Suppressor macrophage (primary cell): ENCODE measurements around the gene NLRC3.
A peak's percentile ranks its signal among the peaks of the same experiment; 100 is the strongest.

Experiments used
- DNase-seq, 4 experiments: peaks; one replicate each; pipeline ENCODE4 v3.0.0-alpha.2; 2020 to 2022

NLRC3 gene

DNA sequence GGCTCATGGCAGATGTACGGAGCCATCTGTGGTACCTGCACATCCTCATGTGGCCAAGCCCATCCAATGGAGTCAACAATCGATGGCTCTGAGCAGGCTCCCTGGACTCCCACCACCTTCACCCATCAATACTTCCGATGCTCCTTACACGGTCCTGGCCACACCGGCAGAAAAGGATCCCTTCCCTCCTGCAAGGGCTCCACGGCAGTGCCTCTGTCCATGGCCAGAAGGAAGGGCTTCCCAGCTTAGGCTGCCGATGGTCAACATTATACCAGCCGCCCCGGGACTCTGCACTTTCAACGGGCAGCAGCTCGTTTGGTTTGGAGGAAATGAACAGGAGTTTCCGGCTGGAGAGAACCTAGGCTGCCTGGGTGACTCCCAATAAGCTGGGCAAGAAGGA, 21.0 kb upstream of the NLRC3 start:
- no peak for DNase-seq

- DNase-seq = no peak
Observed at GRCh38 chr16:3597676-3598075, 20.5 kb upstream of the NLRC3 start.

- DNase-seq = peak in 1 of 4 experiments; percentile 20
Observed at GRCh38 chr16:3597226-3597625, 20.0 kb upstream of the NLRC3 start.

DNA sequence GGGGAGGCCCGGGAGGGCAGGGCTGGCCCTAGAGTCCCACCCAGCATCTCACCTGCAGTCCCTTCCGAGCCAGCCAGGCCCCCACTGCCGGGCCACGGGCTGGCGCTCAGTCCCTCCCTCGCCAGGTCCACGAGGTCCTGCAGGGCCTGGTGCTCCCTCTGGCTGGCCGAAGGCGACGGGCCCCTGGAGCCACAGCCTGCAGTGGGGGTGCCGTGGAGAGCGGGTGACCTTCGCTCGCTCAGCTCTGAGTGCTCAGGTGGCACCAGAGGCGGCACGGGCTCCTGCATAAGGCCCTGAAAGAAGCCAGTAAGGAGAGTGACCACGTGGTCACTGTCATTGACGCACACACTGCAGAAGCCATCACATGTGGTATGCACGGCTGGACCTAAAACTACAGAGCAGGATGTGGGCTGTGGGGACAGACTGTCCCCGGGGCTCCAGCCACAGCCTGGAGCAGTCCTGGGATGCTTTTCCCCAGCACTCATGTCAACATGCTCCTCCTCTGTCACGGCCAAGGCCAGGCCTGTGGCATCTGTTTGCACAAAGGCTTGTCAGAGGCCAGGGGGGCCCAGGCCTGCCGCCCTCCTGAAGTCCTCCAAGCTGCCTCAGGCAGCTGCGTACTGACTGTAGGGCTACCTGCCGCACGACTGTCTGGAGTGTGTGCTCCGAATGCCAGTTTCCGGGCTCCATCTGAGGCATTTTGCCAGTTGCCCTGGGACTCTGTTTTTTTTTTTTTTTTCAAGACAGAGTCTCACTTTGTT, 19.1 kb upstream of the NLRC3 start:
- no peak for DNase-seq

DNA sequence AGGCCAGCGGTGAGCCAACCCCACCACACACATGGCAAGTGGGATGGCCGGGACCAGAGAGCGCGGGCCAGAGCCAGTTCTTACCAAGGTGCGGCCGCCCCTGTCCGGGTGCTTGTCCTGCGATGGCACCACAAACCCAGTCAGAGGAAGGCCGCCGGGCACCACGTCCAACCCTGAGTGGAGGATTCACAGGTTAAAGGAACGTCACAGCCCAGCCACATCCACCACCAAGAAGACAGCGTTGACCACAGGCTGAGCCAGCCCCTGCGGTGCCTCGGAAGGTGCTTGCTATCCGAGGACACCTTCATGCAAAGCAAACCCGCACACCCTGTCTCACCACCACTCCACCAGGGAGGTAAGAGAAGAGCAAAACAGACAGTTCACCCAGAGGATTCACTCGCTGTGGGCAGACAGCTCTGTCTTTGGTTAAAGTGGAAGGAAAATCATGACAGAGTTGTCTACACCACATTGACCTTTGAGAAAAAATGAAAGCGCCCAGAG, 18.4 kb upstream of the NLRC3 start:
- DNase-seq = no peak

DNA sequence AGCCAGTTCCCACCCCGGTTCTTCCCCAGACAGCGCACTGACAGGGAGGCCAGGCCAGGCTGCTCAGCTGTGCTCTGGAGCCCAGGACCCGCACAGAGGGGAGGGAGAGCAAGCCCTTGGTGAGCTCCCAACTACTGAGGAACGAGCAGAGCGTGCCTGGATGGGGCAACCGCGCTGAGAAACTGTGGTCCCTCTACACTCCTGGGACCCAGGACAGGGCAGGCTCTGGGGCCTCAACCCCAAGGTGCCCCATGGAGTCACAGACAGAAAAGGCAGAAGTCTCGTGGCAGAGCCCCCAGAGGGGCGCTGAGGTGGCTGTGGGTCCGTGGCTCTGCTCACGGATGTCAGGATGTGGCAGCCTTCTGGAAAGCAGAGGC, 17.9 kb upstream of the NLRC3 start:
- no peak for DNase-seq

DNA sequence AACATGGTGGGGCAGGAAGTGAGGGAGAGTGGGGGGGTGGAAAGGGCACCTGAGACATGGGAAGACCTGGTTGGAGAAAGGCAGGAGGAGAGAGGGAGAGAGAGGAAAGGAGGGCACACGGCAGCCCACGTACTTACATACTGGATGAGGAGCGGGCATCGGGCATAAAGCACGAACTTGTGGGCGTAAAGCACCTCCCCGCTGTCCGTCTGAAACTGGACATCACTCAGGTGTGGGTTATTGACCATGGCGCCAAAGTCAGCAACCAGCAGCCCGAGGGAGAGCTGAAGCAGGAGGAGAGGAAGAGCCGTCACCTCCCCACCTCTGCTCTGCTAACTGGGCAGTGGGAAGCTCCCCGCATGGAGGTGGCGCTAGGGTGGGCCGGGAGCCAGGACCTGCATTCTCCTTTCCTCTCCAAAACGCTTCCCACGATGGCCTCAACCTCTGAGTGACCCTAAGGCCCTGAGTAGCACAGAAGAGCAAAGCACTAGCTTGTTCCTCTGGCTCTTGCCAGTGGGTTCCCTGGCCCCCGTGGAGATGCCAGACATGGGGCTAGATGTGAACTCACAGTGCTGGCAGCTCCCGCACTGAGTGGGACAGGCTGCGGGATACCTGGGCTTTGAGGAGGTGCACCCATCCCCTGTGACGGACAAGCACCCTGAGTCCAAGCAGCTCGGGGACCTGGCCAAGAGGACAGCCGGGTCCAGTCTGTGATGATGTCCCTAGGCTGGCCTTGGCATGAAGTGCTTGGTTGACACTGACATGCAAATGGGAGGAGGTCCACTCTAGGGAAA, 17.3 kb upstream of the NLRC3 start:
- no peak for DNase-seq

DNA sequence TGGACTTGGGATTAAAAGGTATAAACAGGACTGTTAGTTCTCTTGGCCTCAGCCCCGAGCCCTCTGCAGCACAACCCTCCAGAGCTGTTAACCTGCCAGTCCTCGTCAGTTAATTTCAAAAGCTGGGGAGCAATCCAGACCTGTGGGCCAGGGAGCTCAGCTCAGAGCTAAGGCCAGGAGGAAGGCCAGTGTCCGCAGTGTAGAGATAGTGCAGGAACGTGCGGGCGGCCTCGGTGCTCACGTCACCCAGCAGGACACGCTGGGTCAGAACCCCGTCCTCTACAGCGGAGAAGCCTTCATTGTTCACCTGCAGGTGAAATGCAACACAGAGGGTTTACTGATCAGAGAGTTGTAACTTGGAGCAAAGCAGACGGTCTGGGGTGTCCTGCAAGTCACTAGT, 15.4 kb upstream of the NLRC3 start:
- DNase-seq = no peak

DNA sequence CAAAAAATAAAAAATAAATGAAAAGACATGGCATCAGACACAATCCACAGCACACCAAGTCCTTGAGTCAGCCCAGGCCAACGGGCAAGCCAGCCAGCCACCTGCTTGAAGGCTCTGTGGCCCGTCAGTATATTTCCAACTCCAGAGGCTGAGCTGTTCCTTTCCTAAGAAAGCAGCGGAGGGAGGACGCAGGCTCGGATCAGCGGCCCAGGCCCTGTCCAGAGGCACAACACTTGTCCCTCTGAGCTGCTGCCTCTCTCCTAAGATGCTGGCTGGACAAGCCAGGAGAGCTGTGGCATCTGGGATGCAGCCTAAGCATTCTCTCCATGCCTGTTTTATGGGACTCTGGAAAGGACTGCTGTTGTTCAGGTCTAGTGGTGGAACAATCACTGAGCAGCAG, 14.8 kb upstream of the NLRC3 start:
- DNase-seq = no peak

GRCh38 chr16:3591436-3591803, 14.2 kb upstream of the NLRC3 start:
- no peak for DNase-seq

DNA sequence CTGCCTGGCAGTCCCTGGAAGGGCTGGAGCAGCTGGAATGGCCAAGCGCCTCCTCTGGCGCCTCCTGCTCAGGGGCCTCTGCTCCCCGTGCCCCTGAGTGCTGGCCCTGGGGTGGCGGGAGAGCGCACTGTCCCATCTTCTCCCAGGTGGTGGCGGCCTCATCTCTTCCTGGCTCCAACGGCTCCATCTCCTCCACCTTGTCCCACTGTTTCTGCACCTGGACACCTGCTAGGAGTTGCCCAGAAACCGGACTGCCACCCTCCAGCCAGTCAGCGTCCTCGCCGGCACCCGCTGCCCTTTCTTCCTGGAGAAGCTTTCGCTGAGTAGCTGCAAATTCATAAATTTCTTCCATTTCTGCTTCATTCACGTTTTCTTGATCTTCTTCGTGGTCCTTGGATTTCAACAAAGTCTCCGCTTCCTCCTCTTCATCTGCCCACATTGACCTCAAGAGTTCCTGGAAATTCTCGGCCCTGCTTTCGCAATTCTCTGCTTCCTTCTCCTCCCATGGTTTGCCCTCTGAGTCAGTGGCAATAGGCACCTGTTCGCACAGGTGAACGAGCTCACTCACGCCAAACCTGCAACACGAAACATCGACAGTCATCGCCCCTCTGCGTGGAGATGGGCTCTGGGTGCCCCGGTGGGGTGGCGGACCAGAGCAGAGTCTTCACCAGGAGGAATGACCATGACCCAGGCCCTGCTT, 13.7 kb upstream of the NLRC3 start:
- DNase-seq = peak; percentile 67 to 87 (median 82)

- no peak for DNase-seq
Observed at GRCh38 chr16:3589991-3590701, 12.9 kb upstream of the NLRC3 start.

- peak; percentile 88 to 93 (median 91) for DNase-seq
Observed at GRCh38 chr16:3589441-3589921, 12.3 kb upstream of the NLRC3 start.

GRCh38 chr16:3589001-3589400, 11.8 kb upstream of the NLRC3 start:
- peak in 2 of 4 experiments; percentile 29 to 41 for DNase-seq

DNA sequence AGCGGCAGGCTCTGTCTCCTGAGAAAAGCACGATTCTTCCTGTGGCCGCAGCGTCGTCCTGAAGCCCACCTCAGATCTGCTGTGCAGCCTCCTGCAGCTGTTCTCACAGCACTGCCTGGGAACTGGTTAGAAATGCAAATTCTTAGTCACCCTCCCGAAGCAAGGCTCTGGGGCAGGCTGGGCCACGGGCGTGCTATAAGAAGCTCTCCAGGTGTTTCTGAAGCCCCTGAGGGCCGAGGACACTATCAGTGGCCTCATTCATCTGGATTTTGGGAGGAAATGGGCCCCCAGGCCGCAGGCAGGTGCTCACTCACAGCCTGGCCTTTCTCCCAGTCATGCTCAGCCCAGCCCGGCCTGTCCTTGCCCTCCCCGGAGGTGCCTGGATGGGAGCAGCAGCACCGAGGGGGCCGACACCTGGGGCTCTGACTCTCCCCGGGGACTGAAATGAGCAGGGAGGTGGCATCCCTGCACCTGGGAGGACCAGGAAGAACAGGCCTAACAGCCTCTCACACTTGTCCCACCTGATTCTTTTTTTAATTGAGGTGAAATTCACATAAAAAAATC, 10.4 kb upstream of the NLRC3 start:
- no peak for DNase-seq

DNA sequence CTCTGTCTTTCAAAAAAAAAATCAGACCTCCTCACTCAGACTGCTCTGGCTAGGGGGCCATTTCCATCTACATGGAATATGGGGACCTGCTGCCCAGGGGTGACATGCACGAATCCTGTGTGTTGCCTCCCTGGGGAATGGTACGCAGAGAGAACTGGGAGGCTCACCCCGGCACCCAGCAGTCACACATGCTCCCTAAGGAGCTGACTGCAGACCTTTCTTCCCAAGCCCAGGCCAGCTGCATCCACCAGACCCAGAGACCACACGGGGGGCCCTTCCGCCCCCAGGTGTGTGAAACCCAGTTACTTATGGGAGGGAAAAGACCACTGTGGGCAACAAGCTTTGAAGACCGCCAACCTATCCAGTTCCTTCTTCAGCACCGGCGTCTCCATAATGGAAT, 7.2 kb upstream of the NLRC3 start:
- DNase-seq = no peak

DNA sequence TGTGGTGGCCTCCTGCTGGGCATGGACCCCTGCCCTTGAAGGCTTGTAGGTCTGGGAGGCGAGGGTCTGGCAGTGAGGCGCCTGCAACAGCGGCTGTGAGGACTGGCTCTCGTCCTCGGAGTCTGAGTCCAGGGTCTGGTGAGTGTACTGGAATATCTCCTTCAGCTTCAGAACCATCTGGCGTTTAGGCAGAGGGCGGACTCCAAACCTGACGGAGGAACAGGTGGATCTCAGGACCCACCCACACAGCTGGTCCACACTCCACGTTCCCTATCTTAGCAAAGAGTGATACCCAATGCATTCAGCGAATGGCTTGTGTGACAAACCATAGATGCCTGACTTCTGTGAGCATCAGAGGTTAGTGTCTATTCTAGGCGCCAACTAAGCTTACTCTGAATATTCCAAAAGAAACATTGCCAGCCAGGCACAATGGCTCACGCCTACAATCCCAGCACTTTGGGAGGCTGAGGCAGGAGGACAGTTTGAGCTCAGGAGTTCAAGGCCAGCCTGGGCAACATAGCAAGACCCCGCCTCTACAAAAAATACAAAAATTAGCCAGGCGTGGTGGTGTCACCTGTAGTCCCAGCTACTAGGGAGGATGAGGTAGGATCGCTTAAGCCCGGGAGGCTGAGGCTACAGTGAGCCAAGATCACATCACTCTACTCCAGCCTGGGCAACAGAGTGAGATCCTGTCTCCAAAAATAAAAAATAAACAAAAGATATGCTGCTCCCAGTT, 6.3 kb upstream of the NLRC3 start:
- no peak for DNase-seq

DNA sequence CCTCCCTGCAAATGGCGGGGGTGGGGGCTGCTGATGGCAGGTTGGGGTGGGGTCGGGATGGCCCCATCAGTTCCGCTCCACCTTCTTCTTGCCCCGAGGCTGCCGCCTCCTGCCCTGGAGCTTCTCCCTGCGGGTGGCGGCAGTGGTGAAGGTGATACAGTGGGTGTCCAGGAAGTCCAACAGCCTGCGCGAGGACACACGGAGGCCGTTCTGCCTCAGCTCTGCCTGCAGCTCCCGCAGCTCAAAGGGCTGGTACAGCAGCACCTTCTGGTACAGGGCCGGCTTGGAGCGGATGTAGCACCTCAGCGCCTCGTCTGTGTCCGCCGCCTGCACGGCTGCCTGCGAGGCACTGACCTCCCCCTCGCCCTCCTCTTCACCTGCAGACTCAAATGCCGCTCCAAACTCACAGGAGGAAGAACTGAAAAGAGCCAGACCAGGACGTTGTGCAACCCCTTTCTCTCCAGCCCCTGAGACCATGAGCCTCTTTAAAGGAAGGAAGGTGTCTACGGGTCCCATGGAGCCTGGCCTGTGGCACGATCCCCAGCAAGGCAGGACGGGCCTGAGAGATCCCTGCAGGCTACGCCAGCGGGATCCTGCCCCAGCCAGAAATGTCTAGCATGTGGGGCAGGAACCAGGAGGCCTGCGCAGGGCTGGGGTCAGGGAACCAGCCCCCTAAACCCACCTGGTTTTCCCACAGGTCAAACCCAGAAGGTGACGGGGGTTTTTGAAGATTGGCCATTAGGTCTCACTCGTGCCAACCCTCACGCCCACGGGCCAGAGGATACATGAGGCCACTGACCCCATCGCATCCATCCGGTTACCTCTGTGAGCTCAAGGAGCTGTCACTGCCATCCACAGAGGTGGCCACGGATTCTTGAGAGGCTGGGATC, 5.3 kb upstream of the NLRC3 start:
- no peak for DNase-seq

- no peak for DNase-seq
Observed at GRCh38 chr16:3581392-3581791, 4.2 kb upstream of the NLRC3 start.

DNA sequence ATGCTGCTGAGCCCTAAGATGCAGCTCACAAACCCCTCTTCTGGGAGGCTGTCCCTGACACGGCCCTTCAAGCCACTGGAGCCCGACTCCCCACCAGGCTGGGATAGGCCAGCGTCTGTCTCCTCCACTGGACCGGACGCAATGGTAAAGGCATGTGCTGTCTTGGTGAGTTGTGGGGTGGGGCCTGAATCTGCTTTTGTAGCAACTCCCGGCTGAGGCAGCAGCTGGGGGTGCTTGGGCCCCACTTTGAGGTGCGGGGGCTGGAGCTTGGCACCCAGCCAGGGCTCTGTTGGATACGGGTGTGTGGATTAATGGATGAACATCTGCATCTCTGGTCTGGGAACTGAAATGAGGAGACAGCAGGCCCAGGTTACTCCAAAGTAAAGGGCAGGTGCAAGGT, 3.5 kb upstream of the NLRC3 start:
- DNase-seq = no peak
